GM10266 (cell line): ENCODE measurements around the gene REC114.

Experiments
- DNase-seq: peaks from one replicate; pipeline ENCODE4 v3.0.0; 2012; ENCODE audit errors: extremely low spot score
- CTCF ChIP-seq: IDR thresholded peaks from 2 replicates; pipeline ENCODE4 v1.5.1; 2012; ENCODE audit warnings: mild to moderate bottlenecking, low read depth; ENCODE audit not compliant: control insufficient read depth, insufficient read depth; ENCODE audit errors: missing control alignments

The REC114 gene

GRCh38 chr15:73457334-73457733 lies 14.4 kb downstream of the REC114 start:
- TF ChIP-seq CTCF, result no peak

GRCh38 chr15:73460662-73461061 lies 17.7 kb downstream of the REC114 start:
- no peak for TF ChIP-seq CTCF
- no peak for DNase-seq

More at GRCh38 chr15:73457334-73457733, 14.4 kb downstream of the REC114 start:
- DNase-seq, result no peak

- TF ChIP-seq CTCF, result peak; percentile 6
- no peak for DNase-seq
These were observed 21.6 kb downstream of the REC114 start for GRCh38 chr15:73464602-73465001.

- no peak for DNase-seq
- TF ChIP-seq CTCF, result no peak
These were observed 24.8 kb downstream of the REC114 start for GRCh38 chr15:73467758-73468157.

- no peak for DNase-seq
- no peak for TF ChIP-seq CTCF
These were observed 31.8 kb downstream of the REC114 start for GRCh38 chr15:73474785-73475184.

- no peak for DNase-seq
- no peak for TF ChIP-seq CTCF
These were observed 33.8 kb downstream of the REC114 start for GRCh38 chr15:73476704-73477216.

- no peak for TF ChIP-seq CTCF
- no peak for DNase-seq
These were observed 37.1 kb downstream of the REC114 start for GRCh38 chr15:73480050-73480449.
